GM12801 (cell line): ENCODE measurements around the gene ZFHX3.

Experiments
- TF ChIP-seq, protein P1 (sequence below): IDR thresholded peaks from one replicate; pipeline ENCODE4 v1.5.1; 2011; ENCODE audit warnings: control low read depth; ENCODE audit not compliant: insufficient read length; ENCODE audit errors: extremely low read depth

Gene ZFHX3

DNA sequence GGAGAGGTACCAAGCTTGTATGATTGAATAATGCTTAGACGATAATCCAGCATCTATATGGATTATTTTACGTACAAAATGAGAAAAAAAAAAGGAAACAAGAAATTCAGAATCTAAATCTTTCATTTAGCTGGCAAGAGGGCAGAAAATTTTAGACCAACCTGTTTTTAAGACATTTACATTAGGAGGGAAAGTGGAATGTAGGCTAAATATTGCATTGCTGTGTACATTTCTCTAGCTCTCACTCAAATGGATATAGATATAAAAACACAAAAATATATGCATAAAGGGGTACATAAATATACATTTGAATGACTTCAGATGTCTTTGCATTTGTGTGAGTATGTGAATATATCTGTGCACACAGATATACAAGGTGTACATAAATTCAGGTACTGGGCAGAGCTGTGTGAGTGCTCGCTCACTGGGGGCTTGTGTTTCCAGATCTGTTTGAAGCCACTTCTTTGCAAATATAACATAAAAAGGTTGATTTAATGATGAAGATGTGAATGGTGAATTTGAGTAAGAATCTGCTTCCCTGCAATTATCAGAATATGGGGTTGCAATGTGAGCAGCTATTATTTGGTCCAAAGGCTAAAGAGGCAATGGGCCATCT, 14.2 kb upstream of the ZFHX3 start:
- TF ChIP-seq, protein P1, sequence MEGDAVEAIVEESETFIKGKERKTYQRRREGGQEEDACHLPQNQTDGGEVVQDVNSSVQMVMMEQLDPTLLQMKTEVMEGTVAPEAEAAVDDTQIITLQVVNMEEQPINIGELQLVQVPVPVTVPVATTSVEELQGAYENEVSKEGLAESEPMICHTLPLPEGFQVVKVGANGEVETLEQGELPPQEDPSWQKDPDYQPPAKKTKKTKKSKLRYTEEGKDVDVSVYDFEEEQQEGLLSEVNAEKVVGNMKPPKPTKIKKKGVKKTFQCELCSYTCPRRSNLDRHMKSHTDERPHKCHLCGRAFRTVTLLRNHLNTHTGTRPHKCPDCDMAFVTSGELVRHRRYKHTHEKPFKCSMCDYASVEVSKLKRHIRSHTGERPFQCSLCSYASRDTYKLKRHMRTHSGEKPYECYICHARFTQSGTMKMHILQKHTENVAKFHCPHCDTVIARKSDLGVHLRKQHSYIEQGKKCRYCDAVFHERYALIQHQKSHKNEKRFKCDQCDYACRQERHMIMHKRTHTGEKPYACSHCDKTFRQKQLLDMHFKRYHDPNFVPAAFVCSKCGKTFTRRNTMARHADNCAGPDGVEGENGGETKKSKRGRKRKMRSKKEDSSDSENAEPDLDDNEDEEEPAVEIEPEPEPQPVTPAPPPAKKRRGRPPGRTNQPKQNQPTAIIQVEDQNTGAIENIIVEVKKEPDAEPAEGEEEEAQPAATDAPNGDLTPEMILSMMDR = no peak

DNA sequence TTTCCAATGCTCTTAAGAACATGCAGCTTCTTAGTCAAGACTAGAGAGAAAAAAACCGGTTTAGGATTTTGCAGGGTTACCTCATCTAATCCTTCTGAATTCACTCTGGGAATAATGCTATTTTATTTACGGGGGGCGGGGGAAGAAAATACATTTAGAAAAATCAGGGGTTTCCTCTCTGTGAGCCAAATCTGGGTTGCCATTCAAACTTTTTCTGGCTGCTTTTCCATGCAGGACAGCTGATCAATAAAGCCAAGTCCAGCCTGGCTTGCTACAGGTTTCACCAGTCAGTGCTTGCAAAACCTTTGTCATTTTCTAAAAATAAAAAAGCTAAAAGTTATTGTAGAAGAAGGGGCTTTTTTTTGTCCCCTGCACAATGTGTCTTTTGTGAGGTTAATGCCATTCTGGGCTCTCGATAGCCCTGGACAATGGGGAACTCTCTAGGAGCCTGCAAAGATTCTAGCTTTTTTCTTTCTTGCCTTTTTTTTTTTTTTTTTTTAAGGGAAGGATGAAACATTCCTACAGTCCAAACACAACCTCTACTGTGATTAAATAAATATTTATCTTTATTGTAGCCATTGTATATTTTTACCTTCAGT, 13.1 kb upstream of the ZFHX3 start:
- TF ChIP-seq, protein P1 = no peak

DNA sequence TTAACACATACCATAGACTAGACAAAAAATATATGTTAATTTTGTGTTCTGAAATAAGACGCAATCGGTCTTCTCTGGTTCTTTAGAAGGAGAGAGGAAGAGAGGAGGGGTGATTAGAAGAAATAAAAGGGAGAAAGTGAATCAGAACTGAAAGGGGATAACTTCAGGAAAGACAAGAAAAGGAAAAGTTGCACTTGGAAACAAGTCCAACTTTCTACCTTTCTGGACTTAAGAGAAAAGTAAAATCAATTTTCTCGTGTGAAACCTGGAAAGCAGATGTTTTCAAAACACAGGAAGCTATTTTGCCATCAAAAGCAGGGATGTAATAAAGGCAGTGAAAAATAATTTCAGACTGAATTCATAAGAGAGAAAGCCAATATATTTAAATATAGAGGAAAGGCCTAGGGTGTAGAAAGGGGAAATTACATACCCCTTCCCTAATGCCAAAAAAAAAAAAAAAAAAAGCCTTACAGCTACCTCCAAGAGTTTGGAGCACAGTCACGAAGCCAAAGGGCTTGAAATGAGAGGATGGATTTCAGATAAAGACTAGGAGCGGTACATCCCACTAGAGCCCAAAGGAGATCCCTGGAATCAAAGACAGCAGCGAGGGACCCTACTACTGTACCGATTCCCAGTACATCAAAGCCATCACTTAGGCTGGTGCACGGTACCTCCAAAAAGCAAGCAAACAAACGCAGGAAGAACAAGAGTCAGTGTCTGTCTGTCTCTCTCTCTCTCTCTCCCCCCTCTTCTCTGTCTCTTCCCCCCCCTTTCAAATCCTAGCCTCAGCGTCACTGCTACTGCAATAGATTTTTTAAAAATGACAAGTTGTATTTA, 12.1 kb upstream of the ZFHX3 start:
- TF ChIP-seq, protein P1 = no peak

DNA sequence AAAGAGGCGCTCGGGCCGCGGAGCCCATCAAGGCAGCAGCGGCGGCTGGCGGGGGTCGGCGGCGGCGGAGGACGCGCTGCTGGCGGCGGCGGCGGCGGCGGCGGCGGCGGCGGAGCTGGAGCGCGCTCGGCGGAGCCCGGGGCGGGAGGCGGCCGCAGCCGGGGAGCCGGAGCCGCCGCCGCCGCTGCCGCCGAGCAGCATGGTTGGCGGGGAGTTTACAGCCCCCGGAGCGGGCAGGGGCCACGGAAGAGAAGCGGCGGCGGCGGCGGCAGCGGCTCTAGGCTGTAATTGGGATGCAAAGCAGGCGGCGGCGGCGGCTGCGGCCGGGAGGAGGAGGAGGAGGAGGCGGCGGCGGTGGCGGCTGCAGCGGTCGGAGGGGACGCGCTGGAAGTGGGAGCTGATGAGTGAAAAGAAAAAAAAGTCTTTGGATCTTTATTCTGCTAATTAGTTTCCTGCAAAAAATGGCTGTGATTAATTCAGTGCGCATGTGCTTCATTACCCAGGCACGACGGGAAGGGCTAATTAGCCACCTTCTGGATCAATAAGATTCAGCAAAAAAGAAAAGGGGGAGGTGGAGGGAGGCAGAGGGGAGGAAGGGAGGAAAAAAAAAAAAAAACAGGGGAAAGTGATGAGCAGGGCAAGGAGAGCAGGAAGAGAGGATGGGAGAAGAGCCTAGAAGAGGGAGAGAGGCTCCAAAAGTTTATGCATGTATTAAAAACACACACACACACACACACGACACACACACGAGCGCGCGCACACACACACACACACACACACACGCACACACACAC, 10.9 kb upstream of the ZFHX3 start:
- TF ChIP-seq, protein P1 = no peak

DNA sequence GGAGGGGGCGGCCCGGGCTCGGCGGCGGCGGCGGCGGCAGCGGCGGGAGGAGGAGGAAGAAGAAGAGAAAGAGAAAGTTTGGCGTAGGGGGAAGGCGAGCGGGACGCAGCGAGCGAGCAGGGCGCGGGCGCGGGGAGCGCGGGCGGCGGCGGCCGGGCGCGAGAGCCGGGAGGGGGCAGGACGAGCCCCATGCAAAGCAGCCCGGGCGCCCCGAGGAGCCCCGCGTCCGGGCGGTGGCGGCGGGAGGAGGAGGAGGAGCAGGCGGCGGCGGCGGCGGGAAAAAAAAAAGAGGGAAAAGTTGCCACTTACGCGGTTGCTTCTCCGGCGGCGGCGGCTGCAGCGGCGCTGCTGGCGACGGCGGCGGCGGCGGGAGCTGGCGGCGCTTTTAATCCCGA, 10.3 kb upstream of the ZFHX3 start:
- TF ChIP-seq, protein P1 = no peak

DNA sequence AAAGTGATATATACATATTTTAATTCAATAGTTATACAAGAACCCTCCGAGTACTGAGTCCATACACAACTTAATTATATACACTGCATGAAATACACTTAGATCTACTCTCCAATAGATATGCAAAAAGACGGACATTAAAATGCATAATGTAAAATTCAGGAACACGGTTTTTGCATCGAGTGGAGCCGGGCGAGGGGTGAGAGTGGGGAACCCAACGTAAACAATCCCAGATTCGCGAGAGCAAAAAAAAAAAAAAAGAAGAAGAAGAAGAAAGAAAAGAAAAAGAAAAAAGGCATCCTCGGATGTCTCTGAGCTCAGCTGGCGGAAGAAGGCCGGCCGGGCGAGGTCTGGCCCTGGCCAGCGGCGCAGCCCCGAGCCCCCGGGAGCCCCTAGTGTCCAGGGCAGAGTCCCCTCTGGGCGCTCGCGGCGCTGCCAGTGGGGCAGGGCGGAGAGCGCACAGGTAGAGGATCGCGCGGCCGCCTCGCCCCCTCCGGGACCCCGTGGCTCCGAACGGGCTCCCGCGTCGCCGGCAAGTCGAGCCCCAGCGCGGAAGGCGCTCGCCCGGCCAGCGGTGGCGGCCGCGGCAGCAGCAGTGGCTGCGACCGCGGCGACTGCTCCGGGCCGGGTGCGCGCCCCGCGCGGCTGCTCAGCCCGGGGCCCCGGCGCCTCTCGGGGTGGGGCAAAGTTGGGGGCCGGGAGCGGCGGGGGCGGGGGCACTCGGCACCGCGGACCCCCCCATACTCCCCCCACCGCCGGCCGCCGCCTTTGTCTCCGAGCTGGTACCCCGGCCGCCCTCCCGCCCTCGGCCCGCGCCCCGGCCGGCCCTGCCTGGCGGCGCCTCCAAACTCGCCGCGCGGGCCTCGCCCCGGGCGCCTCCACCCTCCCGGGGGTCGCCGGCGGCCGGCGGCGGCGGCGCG, 9.6 kb upstream of the ZFHX3 start:
- TF ChIP-seq, protein P1 = no peak
